GM19455 (cell line): ENCODE data around the gene ATG7.
"Not testable (repeated sequence)": the region's sequence is repeated elsewhere in the genome, so short reads cannot be mapped to it uniquely, and the experiment has no call there.

Source experiments
- ATAC-seq: cut with Tn5 transposase; IDR thresholded peaks from one replicate; pipeline ENCODE4 v1.9.1; 2021; ENCODE audit not compliant: unreplicated experiment

Gene ATG7

DNA sequence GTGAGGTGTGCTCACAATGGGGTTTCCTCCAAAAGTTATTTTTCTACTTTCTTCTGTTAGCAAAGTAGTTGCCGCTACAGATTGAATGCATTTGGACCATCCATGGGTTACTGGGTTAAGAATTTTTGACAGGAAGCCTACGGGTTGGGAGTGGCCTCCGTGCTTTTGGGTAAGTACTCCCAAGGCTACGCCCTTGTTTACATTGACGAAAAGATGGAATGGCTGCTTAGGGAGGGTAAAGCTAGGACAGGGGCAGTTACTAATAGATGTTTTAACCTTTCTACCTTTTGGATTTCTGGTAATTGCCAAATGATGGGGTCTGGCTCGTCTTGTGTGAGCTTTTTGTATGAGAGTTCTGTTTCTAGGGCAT, 20.4 kb upstream of the ATG7 start:
- no peak for ATAC-seq

GRCh38 chr3:11254876-11255275, 17.3 kb upstream of the ATG7 start:
- ATAC-seq: no peak

GRCh38 chr3:11255537-11255936, 16.7 kb upstream of the ATG7 start:
- ATAC-seq: not testable (repeated sequence)

- ATAC-seq: no peak
Measured at GRCh38 chr3:11258958-11259357, 13.2 kb upstream of the ATG7 start.

DNA sequence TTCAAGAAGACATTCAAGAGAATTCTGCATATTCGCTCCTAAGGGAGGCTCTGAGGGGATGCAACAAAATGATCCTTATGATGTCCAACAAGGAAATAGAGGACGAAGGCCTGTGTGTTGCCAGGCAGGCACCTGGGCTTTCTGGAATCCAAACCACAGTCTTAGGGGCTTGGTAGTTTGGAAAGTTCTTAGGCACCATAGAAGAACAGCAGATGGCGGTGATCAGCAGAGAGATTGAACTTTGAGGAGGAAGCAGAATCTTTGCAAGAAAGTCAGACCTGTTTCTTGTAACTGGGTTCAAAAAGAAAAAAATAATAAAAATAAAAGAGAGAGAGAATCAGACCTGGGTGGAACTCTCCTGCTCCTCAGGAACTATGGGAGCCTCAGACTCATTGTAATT, 11.7 kb upstream of the ATG7 start:
- ATAC-seq: no peak

DNA sequence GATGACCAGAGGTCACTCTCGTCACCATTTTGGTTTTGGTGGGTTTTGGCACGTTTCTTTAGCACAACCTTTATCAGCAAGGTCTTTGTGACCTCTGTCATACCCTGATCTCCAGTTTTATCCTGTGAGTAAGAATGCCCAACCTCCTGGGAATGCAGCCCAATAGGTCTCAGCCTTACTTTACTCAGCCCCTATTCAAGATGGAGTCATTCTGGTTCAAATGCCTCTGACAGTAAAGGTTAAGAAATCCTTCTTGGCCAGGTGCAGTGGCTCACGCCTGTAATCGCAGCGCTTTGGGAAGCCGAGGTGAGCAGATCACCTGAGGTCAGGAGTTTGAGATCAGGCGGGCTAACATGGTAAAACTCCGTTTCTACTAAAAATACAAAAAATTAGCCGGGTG, 3.2 kb upstream of the ATG7 start:
- no peak for ATAC-seq

- ATAC-seq: no peak
Measured at GRCh38 chr3:11272906-11273574, 843 bp downstream of the ATG7 start.

GRCh38 chr3:11273891-11274291, 1.7 kb downstream of the ATG7 start:
- no peak for ATAC-seq

DNA sequence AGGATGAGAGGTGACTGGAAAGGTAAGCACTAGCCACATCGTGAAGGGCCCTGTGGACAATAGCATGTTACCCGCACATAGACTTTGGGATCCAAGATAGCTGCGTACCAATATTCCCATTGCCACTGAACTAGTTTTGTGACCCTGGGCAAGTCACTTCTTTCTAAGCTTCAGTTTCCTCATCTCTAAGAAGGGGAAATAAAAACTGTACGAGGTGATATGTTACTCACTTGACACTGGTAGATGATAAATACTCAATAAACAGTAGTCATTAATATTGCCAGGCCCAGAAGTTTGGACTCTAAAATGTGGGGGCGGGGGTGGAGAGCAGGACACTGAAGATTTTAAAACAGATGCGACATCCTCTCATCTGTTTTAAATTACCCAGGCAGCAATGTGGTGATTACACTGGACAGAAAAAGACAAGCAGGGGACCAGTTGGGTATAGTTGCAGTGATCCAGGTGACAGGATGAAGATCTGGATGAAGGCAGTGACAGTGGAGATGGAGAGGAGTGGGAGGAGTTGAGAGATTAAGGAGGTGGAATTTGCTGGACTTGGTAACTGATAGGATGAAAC, 2.5 kb downstream of the ATG7 start:
- no peak for ATAC-seq

- ATAC-seq: no peak
Measured at GRCh38 chr3:11275926-11276325, 3.7 kb downstream of the ATG7 start.

- ATAC-seq: no peak
Measured at GRCh38 chr3:11276901-11277300, 4.7 kb downstream of the ATG7 start.

DNA sequence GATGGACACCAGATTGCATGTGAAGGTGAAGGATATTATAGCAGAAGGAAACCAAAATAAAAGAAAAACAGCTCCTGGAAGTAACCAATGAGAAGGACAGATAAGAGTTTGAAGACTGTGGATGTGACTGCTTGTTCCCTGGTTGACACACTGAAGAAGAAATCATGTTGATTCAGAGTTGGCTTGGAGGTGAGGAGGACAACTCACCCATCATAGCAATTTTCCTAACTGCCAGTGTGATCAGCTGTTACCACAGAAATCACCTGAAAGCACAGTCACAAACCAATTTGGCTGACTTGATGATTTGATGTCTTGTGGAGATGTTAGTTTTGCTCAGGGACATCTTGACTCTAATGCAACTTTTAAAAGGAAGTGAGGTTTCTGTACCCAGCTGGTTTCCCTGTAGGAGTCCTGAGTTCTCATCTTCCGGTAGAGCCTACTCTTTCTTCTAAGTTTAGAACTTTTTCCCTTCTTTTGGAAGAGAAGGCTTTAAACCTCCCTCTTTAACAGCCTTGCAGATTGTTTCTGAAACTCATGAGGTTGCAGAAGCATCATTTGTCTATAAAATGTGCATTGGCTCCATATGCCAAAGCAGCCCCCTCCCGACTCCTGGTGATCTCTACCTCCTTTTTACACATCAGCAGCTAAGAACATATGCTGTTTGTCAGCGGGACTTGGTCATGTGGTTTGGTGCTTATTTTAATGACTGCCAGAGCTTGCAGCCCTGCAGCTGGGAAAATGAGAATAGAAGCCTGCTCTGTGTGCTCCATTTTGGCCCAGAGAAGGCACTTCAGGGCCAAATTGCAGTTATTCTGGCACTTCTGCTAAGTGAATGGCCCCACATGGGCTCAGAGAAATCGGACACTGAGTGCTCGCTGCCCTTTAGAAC, 10.3 kb downstream of the ATG7 start:
- ATAC-seq: no peak

GRCh38 chr3:11283139-11283475, 10.9 kb downstream of the ATG7 start:
- ATAC-seq: no peak

- ATAC-seq: no peak
Measured at GRCh38 chr3:11284011-11284410, 11.8 kb downstream of the ATG7 start.

DNA sequence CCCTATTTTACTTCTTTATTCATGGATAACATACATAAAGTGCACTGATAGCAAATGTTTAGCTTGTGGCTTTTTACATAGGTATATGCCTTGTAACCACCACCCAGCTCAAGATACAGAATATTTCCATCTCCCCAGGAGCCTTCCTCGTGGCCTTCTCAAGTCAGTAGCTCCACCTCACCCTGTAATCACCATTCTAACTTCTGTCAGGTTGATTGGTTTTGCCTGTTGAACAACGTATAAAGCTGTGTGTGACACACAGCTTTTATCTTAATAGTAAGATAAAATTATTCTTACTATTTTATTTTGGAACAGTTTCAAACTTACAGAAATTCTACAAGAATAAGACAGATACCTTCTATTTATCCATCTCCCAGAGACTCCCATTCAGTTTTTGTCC, 13.3 kb downstream of the ATG7 start:
- no peak for ATAC-seq

DNA sequence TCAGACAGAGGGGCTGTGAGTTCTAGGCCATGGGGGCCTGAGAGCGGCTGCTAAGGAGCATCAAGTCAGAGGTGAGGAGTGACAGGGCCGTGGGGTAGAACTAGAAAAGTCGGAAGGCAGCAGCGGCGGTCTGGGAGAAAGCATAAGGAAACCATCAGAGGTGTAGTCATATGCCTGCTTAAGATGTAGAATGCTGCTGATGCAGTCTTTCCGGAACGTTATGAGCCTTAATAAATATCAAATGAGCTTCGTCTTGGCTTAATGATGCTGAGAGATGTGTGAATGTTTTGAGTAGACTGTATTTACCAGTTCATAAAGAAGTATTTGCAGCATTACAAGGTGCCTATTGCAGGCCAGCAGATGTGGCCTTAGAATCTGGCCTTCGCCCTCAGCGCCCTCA, 15.2 kb downstream of the ATG7 start:
- ATAC-seq: no peak

DNA sequence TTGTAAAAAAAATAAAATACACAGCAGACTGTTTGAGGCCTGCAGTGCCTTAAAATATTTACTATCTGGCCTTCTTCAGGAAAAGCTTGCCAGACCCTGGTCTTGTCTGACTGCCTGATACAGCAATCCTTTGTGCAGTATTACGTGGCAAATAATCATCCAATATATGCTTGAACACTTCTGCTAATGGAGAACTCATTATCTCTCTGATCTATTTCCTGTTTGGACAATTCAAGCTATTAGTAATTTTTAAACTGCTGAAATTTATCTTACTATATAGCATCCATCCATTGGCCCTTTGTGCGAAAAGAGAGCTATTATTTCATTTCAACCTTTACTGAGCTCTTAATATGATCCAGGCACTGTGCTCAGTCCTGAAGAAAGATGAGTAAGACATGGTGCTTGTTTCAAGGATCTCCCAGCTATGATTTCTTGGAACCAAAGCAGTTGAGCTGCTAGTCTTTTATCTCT, 15.9 kb downstream of the ATG7 start:
- no peak for ATAC-seq

DNA sequence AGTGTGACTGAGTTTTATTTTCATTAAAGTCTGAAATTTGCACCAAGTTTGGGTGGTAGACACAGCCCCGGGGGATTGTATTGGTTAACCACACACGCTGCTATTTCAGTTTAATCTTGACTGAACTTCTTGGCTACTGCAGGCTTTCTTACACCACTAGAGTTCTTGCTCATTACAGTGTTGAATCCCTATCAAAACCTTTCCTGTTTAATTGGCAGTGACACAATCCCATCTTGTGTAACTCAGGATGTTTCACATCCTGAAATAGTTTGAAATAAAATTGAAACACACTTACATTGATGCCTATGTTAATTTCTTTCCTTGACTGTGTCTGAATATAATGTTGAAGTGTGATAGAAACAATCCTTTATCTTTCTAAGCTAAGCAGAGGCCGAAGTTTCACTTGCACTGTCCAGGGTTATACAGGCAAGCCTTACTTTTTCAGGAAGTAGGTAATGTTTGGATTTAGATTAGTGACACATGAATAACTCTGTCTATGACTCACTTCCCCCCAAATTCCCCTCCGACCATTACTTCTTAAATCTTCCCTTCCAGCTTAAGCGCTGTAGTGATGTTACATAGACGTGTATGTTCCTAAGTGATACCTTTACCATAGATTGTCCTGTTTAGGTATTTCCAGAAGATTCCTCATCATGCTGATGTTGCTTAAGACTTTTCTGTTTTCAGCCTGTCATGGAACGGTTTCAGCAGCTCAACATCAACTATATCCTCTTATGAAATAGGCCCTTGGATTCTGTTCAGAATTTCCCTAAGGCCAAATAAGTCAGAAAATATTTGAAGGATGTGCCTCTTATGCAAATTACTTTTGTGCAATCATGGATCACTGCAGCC, 16.8 kb downstream of the ATG7 start:
- ATAC-seq: peak; percentile 60

- no peak for ATAC-seq
Measured at GRCh38 chr3:11289864-11290263, 17.7 kb downstream of the ATG7 start.

- no peak for ATAC-seq
Measured at GRCh38 chr3:11290743-11291680, 18.8 kb downstream of the ATG7 start.
